ENCODE data around the gene HIBADH.

- no peak for TF ChIP-seq POLR2AphosphoS5 (IDR thresholded peaks at IDR 0.05; ENCODE audit: low read depth, low read length)
- no peak for TF ChIP-seq POLR2A (IDR thresholded peaks at IDR 0.05; ENCODE audit: low read depth, low read length)
- no peak for TF ChIP-seq TAF1 (IDR thresholded peaks at IDR 0.05; ENCODE audit: borderline replicate concordance, low read depth, low read length)
These were observed 69.5 kb downstream of the HIBADH start for GRCh38 chr7:27593226-27593625.

All from GM12892 (cell line).